ENCODE results near the gene KLHL20. TPM values are rescaled to one million over a fixed set of nuclear protein-coding genes. Genes with fewer than 3 reads are reported as not detected.
"Not testable (repeated sequence)": the region's sequence is repeated elsewhere in the genome, so short reads cannot be mapped to it uniquely, and the experiment has no call there.

The KLHL20 gene
- total RNA-seq, 1 experiment from 2014 or later, result 36.7 TPM

DNA sequence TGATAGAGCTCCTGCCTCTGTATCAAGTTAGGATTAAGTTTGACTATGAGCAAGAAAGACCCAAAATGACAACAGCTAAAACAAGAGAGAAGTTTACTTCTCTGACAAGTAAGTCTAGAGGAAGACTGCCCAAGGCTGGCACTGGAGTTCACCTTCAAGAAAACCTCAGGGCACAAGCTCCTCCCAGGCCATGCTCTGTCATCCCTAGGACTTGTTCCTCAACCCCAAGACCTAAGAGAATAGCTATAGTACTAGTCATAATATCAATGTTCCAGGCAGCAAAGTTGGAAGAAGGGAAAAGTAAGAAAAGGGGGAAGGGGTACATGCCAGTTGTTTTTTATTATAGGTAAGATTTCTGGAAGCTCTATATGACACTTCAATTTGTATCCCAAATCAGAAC lies 83.3 kb downstream of the KLHL20 start:
- Mint-ChIP-seq H3K27me3 (ENCODE audit: insufficient read depth, unreplicated experiment) (no peaks in the 10 kb centered on the region), H3K4me3 (ENCODE audit: unreplicated experiment) (no peak overlapping the region), H3K9me3 (ENCODE audit: unreplicated experiment) (no peaks in the 10 kb centered on the region), H3K4me1 (ENCODE audit: insufficient read depth, unreplicated experiment) (peaks cover 10% of the 10 kb centered on the region), H3K27ac (ENCODE audit: low read depth, unreplicated experiment) (no peak overlapping the region), H3K36me3 (ENCODE audit: insufficient read depth, unreplicated experiment) (peaks cover 20% of the 10 kb centered on the region)
- DNase-seq (ENCODE audit: unreplicated experiment), result peak; percentile 12
- BruUV-seq (replicated peaks), result no TSS peak
- POLR2A ChIA-PET, result interaction anchor here (1.9 kb wide), 1 partner anchor 83 kb away, joined by 6 read pairs; the partner anchor contains the start of gene KLHL20
- TF ChIP-seq, protein P1, sequence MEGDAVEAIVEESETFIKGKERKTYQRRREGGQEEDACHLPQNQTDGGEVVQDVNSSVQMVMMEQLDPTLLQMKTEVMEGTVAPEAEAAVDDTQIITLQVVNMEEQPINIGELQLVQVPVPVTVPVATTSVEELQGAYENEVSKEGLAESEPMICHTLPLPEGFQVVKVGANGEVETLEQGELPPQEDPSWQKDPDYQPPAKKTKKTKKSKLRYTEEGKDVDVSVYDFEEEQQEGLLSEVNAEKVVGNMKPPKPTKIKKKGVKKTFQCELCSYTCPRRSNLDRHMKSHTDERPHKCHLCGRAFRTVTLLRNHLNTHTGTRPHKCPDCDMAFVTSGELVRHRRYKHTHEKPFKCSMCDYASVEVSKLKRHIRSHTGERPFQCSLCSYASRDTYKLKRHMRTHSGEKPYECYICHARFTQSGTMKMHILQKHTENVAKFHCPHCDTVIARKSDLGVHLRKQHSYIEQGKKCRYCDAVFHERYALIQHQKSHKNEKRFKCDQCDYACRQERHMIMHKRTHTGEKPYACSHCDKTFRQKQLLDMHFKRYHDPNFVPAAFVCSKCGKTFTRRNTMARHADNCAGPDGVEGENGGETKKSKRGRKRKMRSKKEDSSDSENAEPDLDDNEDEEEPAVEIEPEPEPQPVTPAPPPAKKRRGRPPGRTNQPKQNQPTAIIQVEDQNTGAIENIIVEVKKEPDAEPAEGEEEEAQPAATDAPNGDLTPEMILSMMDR (IDR thresholded peaks at IDR 0.05; ENCODE audit: unreplicated experiment), result no peak
- intact Hi-C loops (cut with micrococcal nuclease), result no loop called here
- CTCF ChIA-PET, result interaction anchor here (1.2 to 1.4 kb wide), 2 partner anchors 26 to 1056 kb away, joined by 4 to 5 read pairs; partner anchors contain the start of gene DARS2

DNA sequence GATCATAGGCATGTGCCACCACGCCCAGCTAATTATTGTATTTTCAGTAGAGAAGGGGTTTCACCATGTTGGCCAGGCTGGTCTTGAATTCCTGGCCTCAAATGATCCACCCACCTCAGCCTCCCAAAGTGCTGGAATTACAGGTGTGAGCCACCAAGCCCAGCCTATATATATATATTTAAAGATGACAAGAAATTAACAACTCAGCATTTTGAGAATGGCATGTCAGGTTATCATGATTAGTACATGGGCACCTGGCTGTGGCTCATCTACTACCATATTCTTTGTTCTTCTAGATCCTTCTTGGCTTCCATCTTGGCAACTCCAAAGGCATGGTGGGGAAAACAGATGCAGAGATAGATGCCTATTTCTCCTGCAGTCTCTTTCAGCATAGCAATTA lies 85.2 kb downstream of the KLHL20 start:
- H3K4me3 Mint-ChIP-seq (ENCODE audit: unreplicated experiment); intact Hi-C loops (cut with micrococcal nuclease); H3K27me3 Mint-ChIP-seq (ENCODE audit: insufficient read depth, unreplicated experiment); H3K9me3 Mint-ChIP-seq (ENCODE audit: unreplicated experiment); DNase-seq (ENCODE audit: unreplicated experiment); H3K27ac Mint-ChIP-seq (ENCODE audit: low read depth, unreplicated experiment): not testable (repeated sequence)
- POLR2A ChIA-PET, result interaction anchor here (0.6 to 0.7 kb wide), 2 partner anchors 49 to 272 kb away, joined by 3 read pairs; no protein-coding TSS in a partner anchor
- Mint-ChIP-seq H3K36me3 (ENCODE audit: insufficient read depth, unreplicated experiment) (peaks cover 22% of the 10 kb centered on the region), H3K4me1 (ENCODE audit: insufficient read depth, unreplicated experiment) (peaks cover 10% of the 10 kb centered on the region)
- CTCF ChIA-PET, result interaction anchor here (0.7 kb wide), 1 partner anchor 365 kb away, joined by 6 read pairs; no protein-coding TSS in a partner anchor
- BruUV-seq (replicated peaks), result TSS peak; percentile 40

DNA sequence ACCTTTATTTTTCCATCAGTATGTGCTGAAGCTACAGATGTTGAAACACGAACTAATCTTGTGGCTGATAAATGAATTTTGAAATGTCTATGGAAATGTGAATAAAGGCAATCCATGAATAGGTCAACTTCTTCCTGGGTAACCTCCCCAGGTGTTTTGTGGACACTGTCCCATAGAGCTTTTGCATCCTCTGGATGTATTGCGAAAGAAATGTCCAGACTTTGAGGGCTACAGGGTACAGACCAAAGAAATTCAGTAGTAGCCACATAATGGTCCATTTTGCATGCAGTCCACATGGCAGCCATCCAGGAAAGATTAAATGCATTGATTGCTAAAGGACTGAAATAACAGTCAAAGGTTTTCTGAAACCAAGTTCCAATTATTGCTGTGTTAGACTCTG lies 88.2 kb downstream of the KLHL20 start:
- TF ChIP-seq, protein P1 (IDR thresholded peaks at IDR 0.05; ENCODE audit: unreplicated experiment), result no peak
- Mint-ChIP-seq H3K36me3 (ENCODE audit: insufficient read depth, unreplicated experiment) (peaks cover 45% of the 10 kb centered on the region), H3K4me3 (ENCODE audit: unreplicated experiment) (no peak overlapping the region), H3K27ac (ENCODE audit: low read depth, unreplicated experiment) (no peak overlapping the region), H3K9me3 (ENCODE audit: unreplicated experiment) (no peaks in the 10 kb centered on the region), H3K4me1 (ENCODE audit: insufficient read depth, unreplicated experiment) (peaks cover 9% of the 10 kb centered on the region), H3K27me3 (ENCODE audit: insufficient read depth, unreplicated experiment) (no peaks in the 10 kb centered on the region)
- POLR2A ChIA-PET, result interaction anchor here (1.5 kb wide), 1 partner anchor 325 kb away, joined by 4 read pairs; no protein-coding TSS in a partner anchor
- CTCF ChIA-PET, result interaction anchor here (0.6 to 1.1 kb wide), 5 partner anchors 9 to 831 kb away, joined by 3 to 5 read pairs (median 3); no protein-coding TSS in a partner anchor
- no peak for DNase-seq (ENCODE audit: unreplicated experiment)
- intact Hi-C loops (cut with micrococcal nuclease), result no loop called here
- BruUV-seq (replicated peaks), result no TSS peak

GRCh38 chr1:173813654-173814053 lies 98.9 kb downstream of the KLHL20 start:
- H3K4me1 Mint-ChIP-seq (ENCODE audit: insufficient read depth, unreplicated experiment); DNase-seq (ENCODE audit: unreplicated experiment); H3K27me3 Mint-ChIP-seq (ENCODE audit: insufficient read depth, unreplicated experiment); H3K27ac Mint-ChIP-seq (ENCODE audit: low read depth, unreplicated experiment); intact Hi-C loops (cut with micrococcal nuclease); BruUV-seq (replicated peaks); H3K4me3 Mint-ChIP-seq (ENCODE audit: unreplicated experiment): not testable (repeated sequence)
- H3K9me3 Mint-ChIP-seq (ENCODE audit: unreplicated experiment), result peaks cover 15% of the 10 kb centered on the region
- H3K36me3 Mint-ChIP-seq (ENCODE audit: insufficient read depth, unreplicated experiment), result peaks cover 38% of the 10 kb centered on the region
- ChIA-PET POLR2A (interaction anchor here (1.5 kb wide), 1 partner anchor 9 kb away, joined by 4 read pairs; no protein-coding TSS in a partner anchor), CTCF (interaction anchor here (0.6 to 1.1 kb wide), 3 partner anchors 10 to 44 kb away, joined by 3 read pairs; no protein-coding TSS in a partner anchor)

GRCh38 chr1:173818459-173818858 lies 103.7 kb downstream of the KLHL20 start:
- H3K4me3 Mint-ChIP-seq (ENCODE audit: unreplicated experiment), result no peak overlapping the region
- no TSS peak for BruUV-seq (replicated peaks)

More at GRCh38 chr1:173818459-173818858, 103.7 kb downstream of the KLHL20 start:
- no peak for DNase-seq (ENCODE audit: unreplicated experiment)
- intact Hi-C loops (cut with micrococcal nuclease), result no loop called here
- POLR2A ChIA-PET, result interaction anchor here (0.6 to 1.6 kb wide), 4 partner anchors 24 to 341 kb away, joined by 3 to 6 read pairs (median 4); partner anchors contain the start of genes KLHL20, PRDX6 and ZBTB37
- CTCF ChIA-PET, result interaction anchor here (0.6 to 1.5 kb wide), 8 partner anchors 13 to 1365 kb away, joined by 3 to 5 read pairs (median 4); no protein-coding TSS in a partner anchor
- Mint-ChIP-seq H3K27me3 (ENCODE audit: insufficient read depth, unreplicated experiment) (no peaks in the 10 kb centered on the region), H3K4me1 (ENCODE audit: insufficient read depth, unreplicated experiment) (peaks cover 31% of the 10 kb centered on the region), H3K9me3 (ENCODE audit: unreplicated experiment) (peaks cover 14% of the 10 kb centered on the region), H3K36me3 (ENCODE audit: insufficient read depth, unreplicated experiment) (peaks cover 34% of the 10 kb centered on the region), H3K27ac (ENCODE audit: low read depth, unreplicated experiment) (no peak overlapping the region)
- TF ChIP-seq, protein P1 (IDR thresholded peaks at IDR 0.05; ENCODE audit: unreplicated experiment), result no peak

All from MCF 10A (cell line).